ENCODE results near the gene CTIF. TPM values are rescaled to one million over a fixed set of nuclear protein-coding genes. Genes with fewer than 3 reads are reported as not detected.

The CTIF gene
- total RNA-seq, 1 donor = 65.9 TPM

- H3K27me3 ChIP-seq (ENCODE audit: insufficient read depth, low read length) = peaks cover 11% of the 10 kb centered on the region
- no peak overlapping the region for H2AFZ ChIP-seq (ENCODE audit: low read length)
- H4K20me1 ChIP-seq (ENCODE audit: insufficient read depth, low read length) = no peaks in the 10 kb centered on the region
- H3K36me3 ChIP-seq (ENCODE audit: insufficient read depth, low read length) = no peaks in the 10 kb centered on the region
- no peak for TF ChIP-seq CTCF (IDR thresholded peaks at IDR 0.05; ENCODE audit: extremely low read depth, low read depth, low read length)
- no peaks in the 10 kb centered on the region for H3K4me1 ChIP-seq (ENCODE audit: insufficient read depth, low read length)
- DNase-seq (ENCODE audit: insufficient read length, low spot score, missing footprints) = no peak
- H3K9me3 ChIP-seq (ENCODE audit: low read depth, low read length) = no peaks in the 10 kb centered on the region
- H3K79me2 ChIP-seq (ENCODE audit: insufficient read depth, low read length) = no peaks in the 10 kb centered on the region
- no peak overlapping the region for H3K27ac ChIP-seq (ENCODE audit: low read depth, low read length)
- no peak overlapping the region for H3K4me3 ChIP-seq (ENCODE audit: insufficient read depth, low read length)
- no peak overlapping the region for H3K4me2 ChIP-seq (ENCODE audit: insufficient read depth, low read length)
These were observed 19.3 kb upstream of the CTIF start for GRCh38 chr18:48519431-48520100.

- Histone ChIP-seq H3K27me3 (ENCODE audit: insufficient read depth, low read length) (peaks cover 11% of the 10 kb centered on the region), H3K4me3 (ENCODE audit: insufficient read depth, low read length) (no peak overlapping the region), H3K9me3 (ENCODE audit: low read depth, low read length) (no peaks in the 10 kb centered on the region), H2AFZ (ENCODE audit: low read length) (no peak overlapping the region), H3K27ac (ENCODE audit: low read depth, low read length) (no peak overlapping the region), H3K36me3 (ENCODE audit: insufficient read depth, low read length) (no peaks in the 10 kb centered on the region), H3K79me2 (ENCODE audit: insufficient read depth, low read length) (no peaks in the 10 kb centered on the region), H3K4me2 (ENCODE audit: insufficient read depth, low read length) (no peak overlapping the region), H3K4me1 (ENCODE audit: insufficient read depth, low read length) (no peaks in the 10 kb centered on the region), H4K20me1 (ENCODE audit: insufficient read depth, low read length) (no peaks in the 10 kb centered on the region)
- peak; percentile 75 for DNase-seq (ENCODE audit: insufficient read length, low spot score, missing footprints)
- no peak for TF ChIP-seq CTCF (IDR thresholded peaks at IDR 0.05; ENCODE audit: extremely low read depth, low read depth, low read length)
These were observed 17.1 kb upstream of the CTIF start for GRCh38 chr18:48521723-48522122.

- no peaks in the 10 kb centered on the region for H3K79me2 ChIP-seq (ENCODE audit: insufficient read depth, low read length)
- H3K36me3 ChIP-seq (ENCODE audit: insufficient read depth, low read length) = no peaks in the 10 kb centered on the region
- H3K9me3 ChIP-seq (ENCODE audit: low read depth, low read length) = no peaks in the 10 kb centered on the region
- no peaks in the 10 kb centered on the region for H4K20me1 ChIP-seq (ENCODE audit: insufficient read depth, low read length)
- peaks cover 11% of the 10 kb centered on the region for H3K27me3 ChIP-seq (ENCODE audit: insufficient read depth, low read length)
- H3K27ac ChIP-seq (ENCODE audit: low read depth, low read length) = no peak overlapping the region
- no peak overlapping the region for H2AFZ ChIP-seq (ENCODE audit: low read length)
- H3K4me1 ChIP-seq (ENCODE audit: insufficient read depth, low read length) = peaks cover 15% of the 10 kb centered on the region
- TF ChIP-seq CTCF (IDR thresholded peaks at IDR 0.05; ENCODE audit: extremely low read depth, low read depth, low read length) = no peak
- DNase-seq (ENCODE audit: insufficient read length, low spot score, missing footprints) = peak; percentile 74
- no peak overlapping the region for H3K4me2 ChIP-seq (ENCODE audit: insufficient read depth, low read length)
- no peak overlapping the region for H3K4me3 ChIP-seq (ENCODE audit: insufficient read depth, low read length)
These were observed 13.2 kb upstream of the CTIF start for GRCh38 chr18:48525671-48526070.

- no peak for TF ChIP-seq CTCF (IDR thresholded peaks at IDR 0.05; ENCODE audit: extremely low read depth, low read depth, low read length)
- H2AFZ ChIP-seq (ENCODE audit: low read length) = no peak overlapping the region
These were observed 11.4 kb upstream of the CTIF start for GRCh38 chr18:48527461-48527860.

More at GRCh38 chr18:48527461-48527860, 11.4 kb upstream of the CTIF start:
- H3K9me3 ChIP-seq (ENCODE audit: low read depth, low read length) = no peaks in the 10 kb centered on the region
- H3K27ac ChIP-seq (ENCODE audit: low read depth, low read length) = no peak overlapping the region
- no peak for DNase-seq (ENCODE audit: insufficient read length, low spot score, missing footprints)
- no peaks in the 10 kb centered on the region for H4K20me1 ChIP-seq (ENCODE audit: insufficient read depth, low read length)
- H3K4me3 ChIP-seq (ENCODE audit: insufficient read depth, low read length) = no peak overlapping the region
- peaks cover 15% of the 10 kb centered on the region for H3K4me1 ChIP-seq (ENCODE audit: insufficient read depth, low read length)
- H3K36me3 ChIP-seq (ENCODE audit: insufficient read depth, low read length) = no peaks in the 10 kb centered on the region
- no peaks in the 10 kb centered on the region for H3K79me2 ChIP-seq (ENCODE audit: insufficient read depth, low read length)
- no peak overlapping the region for H3K4me2 ChIP-seq (ENCODE audit: insufficient read depth, low read length)
- no peaks in the 10 kb centered on the region for H3K27me3 ChIP-seq (ENCODE audit: insufficient read depth, low read length)
